K562 (cell line): ENCODE results near the gene SLC25A1. TPM values are rescaled to one million over a fixed set of nuclear protein-coding genes. Genes with fewer than 3 reads are reported as not detected.

Source experiments
- C11orf30 ChIP-seq: fragments of 450-650 bp; IDR thresholded peaks from 2 replicates; pipeline ENCODE4 v1.6.1; 2016; ENCODE audit warnings: low read depth, mild to moderate bottlenecking
- KAT8 ChIP-seq: fragments of 450-650 bp; IDR thresholded peaks from 2 replicates; pipeline ENCODE4 v1.6.1; 2016; ENCODE audit warnings: low read depth, mild to moderate bottlenecking
- RHOXF2B ChIP-seq: fragments of 250-450 bp; sonication (Bioruptor Pico); conservative IDR thresholded peaks from 2 replicates; pipeline ENCODE4 v1.5.1; 2021
- SOX6 ChIP-seq: fragments of 450-650 bp; IDR thresholded peaks from 2 replicates; pipeline ENCODE4 v1.6.1; 2014; ENCODE audit warnings: mild to moderate bottlenecking
- SRSF3 ChIP-seq: fragments of 200-400 bp; formaldehyde crosslinking; IDR thresholded peaks from 2 replicates; pipeline ENCODE4 v1.6.1; 2016; ENCODE audit warnings: mild to moderate bottlenecking, low read length, moderate library complexity; ENCODE audit not compliant: insufficient read depth
- TAF7 ChIP-seq: fragments of 450-650 bp; IDR thresholded peaks from 2 replicates; pipeline ENCODE4 v1.6.1; 2016; ENCODE audit warnings: missing genetic modification characterization, missing compliant biosample characterization
- ZNF830 ChIP-seq: fragments of 250-450 bp; sonication (Bioruptor Pico); IDR thresholded peaks from 2 replicates; pipeline ENCODE4 v1.5.0; 2021; ENCODE audit warnings: mild to moderate bottlenecking
- polyA plus RNA-seq, 8 experiments: library from polyadenylated mRNA; depleted of rRNA in 4 of 8; stranded (reverse) in 5 of 8; unstranded in 3 of 8; fragments of >200 nt; fragmentation: Nextera tagmentation in 2 of 8; fragmentation: Illumina TruSeq in 1 of 8; extraction: Ambion mirVana in 2 of 8; extraction: Trizol in 1 of 8; gene quantifications; 2 replicates each; pipeline versions ENCODE4 v1.2.1 to v1.2.3, GENCODE V29; 2011 to 2014; ENCODE audit warnings: inconsistent platforms in 1 of 8, missing spikeins in 1 of 8
- total RNA-seq, 7 experiments: library from RNA; depleted of rRNA in 6 of 7; stranded (reverse); fragments of >200 nt in 6 of 7; fragmentation: Illumina TruSeq in 2 of 7; extraction: Trizol in 2 of 7; gene quantifications; 2 replicates each; pipeline versions ENCODE4 v1.2.1 to v1.2.3, GENCODE V29; 2011 to 2021; ENCODE audit warnings: low replicate concordance in 1 of 7
- TF ChIP-seq, protein P1 (sequence below): sonication (generic); formaldehyde crosslinking; IDR thresholded peaks from 2 replicates; pipeline ENCODE4 v1.8.0; 2022; ENCODE audit warnings: missing genetic modification reagents, mild to moderate bottlenecking, moderate library complexity, borderline replicate concordance
- TF ChIP-seq, protein P2 (sequence below): fragments of 450-650 bp; IDR thresholded peaks from 2 replicates; pipeline ENCODE4 v1.6.1; 2017; ENCODE audit warnings: antibody characterized with exemption, mild to moderate bottlenecking
- TF ChIP-seq, protein P3 (sequence below), 2 experiments: fragments of 200-800 bp in 1 of 2; sonication (Bioruptor generic) in 1 of 2; sonication (generic) in 1 of 2; formaldehyde crosslinking in 1 of 2; IDR thresholded peaks in 1 of 2; conservative IDR thresholded peaks in 1 of 2; 2 replicates each; pipeline versions ENCODE4 v1.5.0 to v1.6.1; 2016 to 2020; ENCODE audit warnings: missing compliant biosample characterization in 1 of 2, missing genetic modification characterization in 1 of 2, missing genetic modification reagents in 1 of 2
- TF ChIP-seq, protein P4 (sequence below): sonication (generic); formaldehyde crosslinking; IDR thresholded peaks from 2 replicates; pipeline ENCODE4 v1.8.0; 2022; ENCODE audit warnings: mild to moderate bottlenecking, missing genetic modification reagents, borderline replicate concordance

Gene SLC25A1
- total and polyA plus RNA-seq, 9 of the 15 experiments (the other 6 are each of a cell fraction or from before 2014, with no cell fraction given) = 11.0 to 408 (median 110) TPM

DNA sequence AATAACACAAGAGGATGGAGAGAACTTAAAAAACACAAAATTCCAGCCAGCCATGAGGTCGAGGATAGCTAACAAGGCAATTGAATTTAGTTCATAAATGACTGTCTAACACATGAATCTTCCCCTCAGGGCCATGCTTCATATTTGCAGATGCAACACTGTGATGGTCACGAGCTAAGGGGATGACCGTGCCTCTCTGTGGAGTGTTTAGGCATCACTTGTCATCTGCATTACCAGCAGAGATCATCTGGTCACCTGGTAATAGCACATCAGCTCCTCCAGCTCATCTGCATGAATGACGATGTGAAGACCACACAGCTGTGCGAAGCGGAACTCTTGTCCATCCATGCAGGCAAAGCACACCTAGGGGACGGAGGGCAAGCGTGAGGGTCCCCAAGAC lies 20.9 kb upstream of the SLC25A1 start (continued):
- TF ChIP-seq, protein P1, sequence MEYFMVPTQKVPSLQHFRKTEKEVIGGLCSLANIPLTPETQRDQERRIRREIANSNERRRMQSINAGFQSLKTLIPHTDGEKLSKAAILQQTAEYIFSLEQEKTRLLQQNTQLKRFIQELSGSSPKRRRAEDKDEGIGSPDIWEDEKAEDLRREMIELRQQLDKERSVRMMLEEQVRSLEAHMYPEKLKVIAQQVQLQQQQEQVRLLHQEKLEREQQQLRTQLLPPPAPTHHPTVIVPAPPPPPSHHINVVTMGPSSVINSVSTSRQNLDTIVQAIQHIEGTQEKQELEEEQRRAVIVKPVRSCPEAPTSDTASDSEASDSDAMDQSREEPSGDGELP (CRISPR knock-in tag) = no peak
- no peak for TF ChIP-seq SRSF3
- TF ChIP-seq TAF7 = no peak
- TF ChIP-seq ZNF830 (CRISPR knock-in tag) = 0 out of 2 replicates have a peak, but pooled peaks have one; percentile 17
- no peak for TF ChIP-seq KAT8
- TF ChIP-seq, protein P2, sequence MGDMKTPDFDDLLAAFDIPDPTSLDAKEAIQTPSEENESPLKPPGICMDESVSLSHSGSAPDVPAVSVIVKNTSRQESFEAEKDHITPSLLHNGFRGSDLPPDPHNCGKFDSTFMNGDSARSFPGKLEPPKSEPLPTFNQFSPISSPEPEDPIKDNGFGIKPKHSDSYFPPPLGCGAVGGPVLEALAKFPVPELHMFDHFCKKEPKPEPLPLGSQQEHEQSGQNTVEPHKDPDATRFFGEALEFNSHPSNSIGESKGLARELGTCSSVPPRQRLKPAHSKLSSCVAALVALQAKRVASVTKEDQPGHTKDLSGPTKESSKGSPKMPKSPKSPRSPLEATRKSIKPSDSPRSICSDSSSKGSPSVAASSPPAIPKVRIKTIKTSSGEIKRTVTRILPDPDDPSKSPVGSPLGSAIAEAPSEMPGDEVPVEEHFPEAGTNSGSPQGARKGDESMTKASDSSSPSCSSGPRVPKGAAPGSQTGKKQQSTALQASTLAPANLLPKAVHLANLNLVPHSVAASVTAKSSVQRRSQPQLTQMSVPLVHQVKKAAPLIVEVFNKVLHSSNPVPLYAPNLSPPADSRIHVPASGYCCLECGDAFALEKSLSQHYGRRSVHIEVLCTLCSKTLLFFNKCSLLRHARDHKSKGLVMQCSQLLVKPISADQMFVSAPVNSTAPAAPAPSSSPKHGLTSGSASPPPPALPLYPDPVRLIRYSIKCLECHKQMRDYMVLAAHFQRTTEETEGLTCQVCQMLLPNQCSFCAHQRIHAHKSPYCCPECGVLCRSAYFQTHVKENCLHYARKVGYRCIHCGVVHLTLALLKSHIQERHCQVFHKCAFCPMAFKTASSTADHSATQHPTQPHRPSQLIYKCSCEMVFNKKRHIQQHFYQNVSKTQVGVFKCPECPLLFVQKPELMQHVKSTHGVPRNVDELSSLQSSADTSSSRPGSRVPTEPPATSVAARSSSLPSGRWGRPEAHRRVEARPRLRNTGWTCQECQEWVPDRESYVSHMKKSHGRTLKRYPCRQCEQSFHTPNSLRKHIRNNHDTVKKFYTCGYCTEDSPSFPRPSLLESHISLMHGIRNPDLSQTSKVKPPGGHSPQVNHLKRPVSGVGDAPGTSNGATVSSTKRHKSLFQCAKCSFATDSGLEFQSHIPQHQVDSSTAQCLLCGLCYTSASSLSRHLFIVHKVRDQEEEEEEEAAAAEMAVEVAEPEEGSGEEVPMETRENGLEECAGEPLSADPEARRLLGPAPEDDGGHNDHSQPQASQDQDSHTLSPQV = no peak
- TF ChIP-seq SOX6 = no peak
- TF ChIP-seq RHOXF2B = no peak
- TF ChIP-seq, protein P3, sequence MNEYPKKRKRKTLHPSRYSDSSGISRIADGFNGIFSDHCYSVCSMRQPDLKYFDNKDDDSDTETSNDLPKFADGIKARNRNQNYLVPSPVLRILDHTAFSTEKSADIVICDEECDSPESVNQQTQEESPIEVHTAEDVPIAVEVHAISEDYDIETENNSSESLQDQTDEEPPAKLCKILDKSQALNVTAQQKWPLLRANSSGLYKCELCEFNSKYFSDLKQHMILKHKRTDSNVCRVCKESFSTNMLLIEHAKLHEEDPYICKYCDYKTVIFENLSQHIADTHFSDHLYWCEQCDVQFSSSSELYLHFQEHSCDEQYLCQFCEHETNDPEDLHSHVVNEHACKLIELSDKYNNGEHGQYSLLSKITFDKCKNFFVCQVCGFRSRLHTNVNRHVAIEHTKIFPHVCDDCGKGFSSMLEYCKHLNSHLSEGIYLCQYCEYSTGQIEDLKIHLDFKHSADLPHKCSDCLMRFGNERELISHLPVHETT (CRISPR knock-in tag; conservative IDR thresholded peaks at IDR 0.05 in 1 of 2, IDR thresholded peaks at IDR 0.05 in 1 of 2) = no peak
- TF ChIP-seq C11orf30 = no peak
- TF ChIP-seq, protein P4, sequence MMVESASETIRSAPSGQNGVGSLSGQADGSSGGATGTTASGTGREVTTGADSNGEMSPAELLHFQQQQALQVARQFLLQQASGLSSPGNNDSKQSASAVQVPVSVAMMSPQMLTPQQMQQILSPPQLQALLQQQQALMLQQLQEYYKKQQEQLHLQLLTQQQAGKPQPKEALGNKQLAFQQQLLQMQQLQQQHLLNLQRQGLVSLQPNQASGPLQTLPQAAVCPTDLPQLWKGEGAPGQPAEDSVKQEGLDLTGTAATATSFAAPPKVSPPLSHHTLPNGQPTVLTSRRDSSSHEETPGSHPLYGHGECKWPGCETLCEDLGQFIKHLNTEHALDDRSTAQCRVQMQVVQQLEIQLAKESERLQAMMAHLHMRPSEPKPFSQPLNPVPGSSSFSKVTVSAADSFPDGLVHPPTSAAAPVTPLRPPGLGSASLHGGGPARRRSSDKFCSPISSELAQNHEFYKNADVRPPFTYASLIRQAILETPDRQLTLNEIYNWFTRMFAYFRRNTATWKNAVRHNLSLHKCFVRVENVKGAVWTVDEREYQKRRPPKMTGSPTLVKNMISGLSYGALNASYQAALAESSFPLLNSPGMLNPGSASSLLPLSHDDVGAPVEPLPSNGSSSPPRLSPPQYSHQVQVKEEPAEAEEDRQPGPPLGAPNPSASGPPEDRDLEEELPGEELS (CRISPR knock-in tag) = no peak
